ENCODE results near the gene SEMA3C. TPM values are rescaled to one million over a fixed set of nuclear protein-coding genes. Genes with fewer than 3 reads are reported as not detected.

SEMA3C gene
- total RNA-seq, 1 experiment from 2014 or later, result 232 TPM

GRCh38 chr7:80907141-80907601 is 11.7 kb downstream of the SEMA3C start:
- no peak for DNase-seq (ENCODE audit: low read depth, low spot score)
- Histone ChIP-seq H3K9me3 (ENCODE audit: control insufficient read depth, insufficient read depth, low read depth, low read length) (no peaks in the 10 kb centered on the region), H3K4me3 (ENCODE audit: low read depth in 2 of 2, low read length in 2 of 2) (no peak overlapping the region; a peak in 1 of 4 replicates), H3K27ac (ENCODE audit: low read length) (peak overlapping the region; percentile 87), H3K36me3 (ENCODE audit: control insufficient read depth, insufficient read depth, low read length) (peaks cover 15% of the 10 kb centered on the region), H3K27me3 (ENCODE audit: control insufficient read depth, insufficient read depth, low read length) (no peaks in the 10 kb centered on the region), H3K4me1 (ENCODE audit: control insufficient read depth, insufficient read depth, low read length) (peaks cover 84% of the 10 kb centered on the region)
- ChIA-PET CTCF (no interaction called here), POLR2A (no interaction called here)
- no peak for ATAC-seq
- in situ Hi-C loops (cut with HindIII; ENCODE audit: low pct_unique_long_range_greater_than_20kb, low sequenced_read_pairs), result no loop called here
- no TSS peak for BruUV-seq (replicated peaks)
- TF ChIP-seq TCF7L2 (IDR thresholded peaks at IDR 0.05; ENCODE audit: low read depth, low read length) (peak; percentile 51), POLR2AphosphoS5 (IDR thresholded peaks at IDR 0.05; ENCODE audit: low read depth, low read length) (peak; percentile 70; the same call in 1 of the 2 replicates), CTCF (IDR thresholded peaks at IDR 0.05) (no peak), REST (IDR thresholded peaks at IDR 0.05; ENCODE audit: insufficient read depth in 1 of 2, low read depth in 2 of 2, low read length in 1 of 2) (no peak), SIN3A (IDR thresholded peaks at IDR 0.05; ENCODE audit: borderline replicate concordance, insufficient read depth, low read depth, low read length) (no peak)
- intact Hi-C loops (cut with micrococcal nuclease; ENCODE audit: unreplicated experiment), result no loop called here

GRCh38 chr7:80905334-80905733 is 13.5 kb downstream of the SEMA3C start:
- POLR2A ChIA-PET, result interaction anchor here (0.7 kb wide), 1 partner anchor 22 kb away, joined by 3 read pairs; no protein-coding TSS in a partner anchor
- DNase-seq (ENCODE audit: low read depth, low spot score), result no peak
- no peaks in the 10 kb centered on the region for H3K27me3 ChIP-seq (ENCODE audit: control insufficient read depth, insufficient read depth, low read length)
- ATAC-seq, result no peak
- TF ChIP-seq REST (IDR thresholded peaks at IDR 0.05; ENCODE audit: insufficient read depth in 1 of 2, low read depth in 2 of 2, low read length in 1 of 2), result no peak
- no peak for TF ChIP-seq CTCF (IDR thresholded peaks at IDR 0.05)
- TF ChIP-seq TCF7L2 (IDR thresholded peaks at IDR 0.05; ENCODE audit: low read depth, low read length), result no peak
- TF ChIP-seq POLR2AphosphoS5 (IDR thresholded peaks at IDR 0.05; ENCODE audit: low read depth, low read length), result no peak; the same call in 1 of the 2 replicates
- TF ChIP-seq SIN3A (IDR thresholded peaks at IDR 0.05; ENCODE audit: borderline replicate concordance, insufficient read depth, low read depth, low read length), result no peak
- CTCF ChIA-PET, result interaction anchor here (0.6 to 0.8 kb wide), 2 partner anchors 35 to 137 kb away, joined by 3 to 8 read pairs; no protein-coding TSS in a partner anchor
- H3K27ac ChIP-seq (ENCODE audit: low read length), result peak overlapping the region; percentile 87
- in situ Hi-C loops (cut with HindIII; ENCODE audit: low pct_unique_long_range_greater_than_20kb, low sequenced_read_pairs) (no loop called here), intact Hi-C loops (cut with micrococcal nuclease; ENCODE audit: unreplicated experiment) (no loop called here)
- H3K4me1 ChIP-seq (ENCODE audit: control insufficient read depth, insufficient read depth, low read length), result peaks cover 86% of the 10 kb centered on the region
- no TSS peak for BruUV-seq (replicated peaks)
- peaks cover 13% of the 10 kb centered on the region for H3K36me3 ChIP-seq (ENCODE audit: control insufficient read depth, insufficient read depth, low read length)
- H3K9me3 ChIP-seq (ENCODE audit: control insufficient read depth, insufficient read depth, low read depth, low read length), result no peaks in the 10 kb centered on the region
- H3K4me3 ChIP-seq (ENCODE audit: low read depth in 2 of 2, low read length in 2 of 2), result no peak overlapping the region

Measured in Panc1 (cell line).